Measurements from ENCODE around the gene CXCL16.
A peak's percentile ranks its signal among the peaks of the same experiment; 100 is the strongest.

CXCL16 gene

DNA sequence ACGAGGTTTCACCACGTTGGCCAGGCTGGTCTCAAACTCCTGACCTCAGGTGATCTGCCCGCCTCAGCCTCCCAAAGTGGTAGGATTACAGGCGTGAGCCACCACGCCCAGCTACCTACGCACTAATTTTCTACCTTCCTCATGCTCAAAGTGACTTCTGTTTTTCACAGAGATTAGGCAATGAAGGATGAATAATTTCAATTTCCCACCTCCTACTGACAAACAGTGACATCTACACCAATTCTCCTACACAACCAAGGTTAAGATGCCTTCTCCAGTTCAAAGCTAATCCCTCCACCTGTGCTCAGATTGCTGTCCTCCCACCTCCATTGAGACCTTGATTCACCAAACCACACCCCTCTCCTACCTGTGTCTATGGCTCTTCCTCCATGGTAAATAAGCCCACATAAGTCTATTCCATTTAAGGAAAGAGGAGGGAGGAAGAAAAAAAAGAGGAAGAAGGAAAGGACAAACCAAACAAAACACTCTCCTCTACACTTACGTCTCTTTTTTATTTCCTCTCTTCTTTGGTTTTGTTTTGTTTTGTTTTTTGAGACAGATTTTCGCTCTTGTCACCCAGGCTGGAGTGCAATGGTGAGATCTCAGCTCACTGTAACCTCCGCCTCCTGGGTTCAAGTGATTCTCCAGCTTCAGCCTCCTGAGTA is 13.9 kb downstream of the CXCL16 start:
- Histone ChIP-seq H3K14ac (ENCODE audit: low read length in 2 of 2) (no peak overlapping the region), H3K79me1 (replicated peaks; ENCODE audit: low read length, poor library complexity, severe bottlenecking) (no peaks in the 10 kb centered on the region), H3K4me3 (ENCODE audit: insufficient read depth in 1 of 2, low read depth in 1 of 2, low read length in 2 of 2) (no peak overlapping the region)

DNA sequence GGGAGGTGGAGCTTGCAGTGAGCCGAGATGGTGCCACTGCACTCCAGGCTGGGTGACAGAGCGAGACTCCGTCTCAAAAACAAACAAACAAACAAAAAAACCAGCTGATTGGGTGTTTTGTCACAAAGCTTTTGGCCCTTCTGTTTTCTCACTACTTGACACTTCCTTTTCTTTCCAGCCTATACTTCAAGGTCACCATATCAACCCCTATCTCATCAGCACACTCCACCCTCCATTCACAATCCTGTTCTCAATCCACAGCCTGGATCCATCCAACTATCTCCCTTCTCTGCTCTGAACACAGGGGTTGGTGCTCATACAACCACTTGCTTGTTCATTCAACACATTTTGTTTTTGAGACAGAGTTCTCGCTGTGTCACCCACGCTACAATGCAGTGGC is 15.1 kb downstream of the CXCL16 start:
- H2BK120ac ChIP-seq (ENCODE audit: low read depth, low read length): no peak overlapping the region
- no peak overlapping the region for H3K4ac ChIP-seq (ENCODE audit: low read depth in 1 of 2, low read length in 2 of 2)
- H3K9me3 ChIP-seq (ENCODE audit: control insufficient read depth, low read length): no peaks in the 10 kb centered on the region
- no peak overlapping the region for H2BK12ac ChIP-seq (ENCODE audit: low read length in 2 of 2)
- H3K27me3 ChIP-seq (ENCODE audit: control insufficient read depth in 1 of 2, insufficient read depth in 1 of 2, low read length in 2 of 2): no peaks in the 10 kb centered on the region
- no peak overlapping the region for H3K9ac ChIP-seq (ENCODE audit: low read length)
- H3K36me3 ChIP-seq (ENCODE audit: control insufficient read depth in 1 of 2, insufficient read depth in 2 of 2, low read depth in 1 of 2, low read length in 2 of 2): peaks cover 0 to 8% of the 10 kb centered on the region in 2 experiments
- no peak overlapping the region for H2AK5ac ChIP-seq (ENCODE audit: low read length, severe bottlenecking)
- no peak overlapping the region for H2AFZ ChIP-seq (ENCODE audit: low read depth, low read length)
- no peak overlapping the region for H3K14ac ChIP-seq (ENCODE audit: low read length in 2 of 2)
- no peak overlapping the region for H3K4me3 ChIP-seq (ENCODE audit: insufficient read depth in 1 of 2, low read depth in 1 of 2, low read length in 2 of 2)
- DNase-seq: no peak
- no peak overlapping the region for H4K8ac ChIP-seq (ENCODE audit: low read length)
- H3K27ac ChIP-seq (ENCODE audit: low read length, poor library complexity, severe bottlenecking): no peak overlapping the region
- no peak overlapping the region for H3K18ac ChIP-seq (ENCODE audit: low read depth in 1 of 2, low read length in 2 of 2)
- H3K4me2 ChIP-seq (ENCODE audit: low read length, poor library complexity, severe bottlenecking): no peak overlapping the region
- no peak overlapping the region for H2BK15ac ChIP-seq (ENCODE audit: low read depth, poor library complexity, severe bottlenecking)
- no peak overlapping the region for H3K23ac ChIP-seq (ENCODE audit: low read length in 2 of 2)
- H4K91ac ChIP-seq (ENCODE audit: low read length): no peak overlapping the region
- H3K79me1 ChIP-seq (replicated peaks; ENCODE audit: low read length, poor library complexity, severe bottlenecking): no peaks in the 10 kb centered on the region
- H3K4me1 ChIP-seq (ENCODE audit: control insufficient read depth, insufficient read depth, low read depth, low read length): peaks cover 6% of the 10 kb centered on the region
- whole genome bisulfite sequencing: 80% methylated on average over 5 of the region's 5 CpGs
- H2BK5ac ChIP-seq (ENCODE audit: low read depth, low read length, poor library complexity, severe bottlenecking): no peak overlapping the region

More for the DNA sequence above, 13.9 kb downstream of the CXCL16 start:
- 94% methylated on average over 8 of the region's 9 CpGs for WGBS
- no peak overlapping the region for H2BK15ac ChIP-seq (ENCODE audit: low read depth, poor library complexity, severe bottlenecking)
- no peak overlapping the region for H3K27ac ChIP-seq (ENCODE audit: low read length, poor library complexity, severe bottlenecking)
- no peak overlapping the region for H2BK12ac ChIP-seq (ENCODE audit: low read length in 2 of 2)
- no peak overlapping the region for H4K91ac ChIP-seq (ENCODE audit: low read length)
- no peak overlapping the region for H3K9ac ChIP-seq (ENCODE audit: low read length)
- H3K4me2 ChIP-seq (ENCODE audit: low read length, poor library complexity, severe bottlenecking): no peak overlapping the region
- H2AFZ ChIP-seq (ENCODE audit: low read depth, low read length): no peak overlapping the region
- H3K4ac ChIP-seq (ENCODE audit: low read depth in 1 of 2, low read length in 2 of 2): no peak overlapping the region
- H4K8ac ChIP-seq (ENCODE audit: low read length): no peak overlapping the region
- no peak overlapping the region for H2BK120ac ChIP-seq (ENCODE audit: low read depth, low read length)
- H3K9me3 ChIP-seq (ENCODE audit: control insufficient read depth, low read length): no peaks in the 10 kb centered on the region
- no peaks in the 10 kb centered on the region for H3K27me3 ChIP-seq (ENCODE audit: control insufficient read depth in 1 of 2, insufficient read depth in 1 of 2, low read length in 2 of 2)
- no peak overlapping the region for H2BK5ac ChIP-seq (ENCODE audit: low read depth, low read length, poor library complexity, severe bottlenecking)
- DNase-seq: no peak
- no peak overlapping the region for H3K18ac ChIP-seq (ENCODE audit: low read depth in 1 of 2, low read length in 2 of 2)
- H2AK5ac ChIP-seq (ENCODE audit: low read length, severe bottlenecking): no peak overlapping the region
- no peak overlapping the region for H3K23ac ChIP-seq (ENCODE audit: low read length in 2 of 2)
- H3K36me3 ChIP-seq (ENCODE audit: control insufficient read depth in 1 of 2, insufficient read depth in 2 of 2, low read depth in 1 of 2, low read length in 2 of 2): peaks cover 0 to 4% of the 10 kb centered on the region in 2 experiments
- H3K4me1 ChIP-seq (ENCODE audit: control insufficient read depth, insufficient read depth, low read depth, low read length): peaks cover 9% of the 10 kb centered on the region

DNA sequence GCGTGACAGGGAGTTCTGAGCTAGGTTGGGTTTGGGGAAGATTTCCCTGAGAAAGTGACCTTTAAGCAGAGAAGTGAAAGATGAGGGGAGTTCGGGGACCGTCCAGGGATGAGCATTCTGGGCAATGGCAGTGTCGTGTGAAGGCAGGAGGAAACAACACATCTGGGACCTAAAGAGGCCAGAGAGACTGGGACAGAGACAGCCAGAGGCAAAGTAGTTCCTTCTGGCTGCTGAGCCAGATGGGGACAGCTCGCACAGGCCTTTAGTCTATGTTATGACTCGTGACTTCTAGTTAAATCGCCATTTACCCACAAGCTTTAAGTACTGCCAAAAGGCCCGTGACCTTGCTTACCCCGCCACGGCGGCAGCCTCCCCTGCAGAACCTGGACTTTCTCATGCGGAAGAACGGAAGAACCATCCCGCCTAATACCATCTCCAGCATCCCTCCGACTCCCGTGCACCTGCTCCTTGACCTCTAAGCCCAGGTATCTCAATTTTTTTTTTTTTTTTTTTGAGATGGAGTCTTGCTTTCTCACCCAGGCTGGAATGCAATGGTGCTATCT is 17.0 kb downstream of the CXCL16 start:
- H2AK5ac ChIP-seq (ENCODE audit: low read length, severe bottlenecking): no peak overlapping the region
- peaks cover 3 to 21% of the 10 kb centered on the region in 2 experiments for H3K36me3 ChIP-seq (ENCODE audit: control insufficient read depth in 1 of 2, insufficient read depth in 2 of 2, low read depth in 1 of 2, low read length in 2 of 2)
- H3K4me2 ChIP-seq (ENCODE audit: low read length, poor library complexity, severe bottlenecking): no peak overlapping the region
- no peak overlapping the region for H2BK120ac ChIP-seq (ENCODE audit: low read depth, low read length)
- no peak overlapping the region for H2BK12ac ChIP-seq (ENCODE audit: low read length in 2 of 2)
- no peak overlapping the region for H3K27ac ChIP-seq (ENCODE audit: low read length, poor library complexity, severe bottlenecking)
- peaks cover 6% of the 10 kb centered on the region for H3K4me1 ChIP-seq (ENCODE audit: control insufficient read depth, insufficient read depth, low read depth, low read length)
- H2AFZ ChIP-seq (ENCODE audit: low read depth, low read length): no peak overlapping the region
- H4K91ac ChIP-seq (ENCODE audit: low read length): no peak overlapping the region
- no peak overlapping the region for H3K18ac ChIP-seq (ENCODE audit: low read depth in 1 of 2, low read length in 2 of 2)
- H2BK5ac ChIP-seq (ENCODE audit: low read depth, low read length, poor library complexity, severe bottlenecking): no peak overlapping the region
- no peak overlapping the region for H4K8ac ChIP-seq (ENCODE audit: low read length)
- H3K4me3 ChIP-seq (ENCODE audit: insufficient read depth in 1 of 2, low read depth in 1 of 2, low read length in 2 of 2): no peak overlapping the region
- no peak overlapping the region for H2BK15ac ChIP-seq (ENCODE audit: low read depth, poor library complexity, severe bottlenecking)
- no peak overlapping the region for H3K23ac ChIP-seq (ENCODE audit: low read length in 2 of 2)
- no peaks in the 10 kb centered on the region for H3K9me3 ChIP-seq (ENCODE audit: control insufficient read depth, low read length)
- no peak overlapping the region for H3K14ac ChIP-seq (ENCODE audit: low read length in 2 of 2)
- 97% methylated on average over 16 of the region's 16 CpGs for WGBS
- H3K79me1 ChIP-seq (replicated peaks; ENCODE audit: low read length, poor library complexity, severe bottlenecking): no peaks in the 10 kb centered on the region
- H3K4ac ChIP-seq (ENCODE audit: low read depth in 1 of 2, low read length in 2 of 2): no peak overlapping the region
- H3K27me3 ChIP-seq (ENCODE audit: control insufficient read depth in 1 of 2, insufficient read depth in 1 of 2, low read length in 2 of 2): no peaks in the 10 kb centered on the region
- no peak overlapping the region for H3K9ac ChIP-seq (ENCODE audit: low read length)
- no peak for DNase-seq

DNA sequence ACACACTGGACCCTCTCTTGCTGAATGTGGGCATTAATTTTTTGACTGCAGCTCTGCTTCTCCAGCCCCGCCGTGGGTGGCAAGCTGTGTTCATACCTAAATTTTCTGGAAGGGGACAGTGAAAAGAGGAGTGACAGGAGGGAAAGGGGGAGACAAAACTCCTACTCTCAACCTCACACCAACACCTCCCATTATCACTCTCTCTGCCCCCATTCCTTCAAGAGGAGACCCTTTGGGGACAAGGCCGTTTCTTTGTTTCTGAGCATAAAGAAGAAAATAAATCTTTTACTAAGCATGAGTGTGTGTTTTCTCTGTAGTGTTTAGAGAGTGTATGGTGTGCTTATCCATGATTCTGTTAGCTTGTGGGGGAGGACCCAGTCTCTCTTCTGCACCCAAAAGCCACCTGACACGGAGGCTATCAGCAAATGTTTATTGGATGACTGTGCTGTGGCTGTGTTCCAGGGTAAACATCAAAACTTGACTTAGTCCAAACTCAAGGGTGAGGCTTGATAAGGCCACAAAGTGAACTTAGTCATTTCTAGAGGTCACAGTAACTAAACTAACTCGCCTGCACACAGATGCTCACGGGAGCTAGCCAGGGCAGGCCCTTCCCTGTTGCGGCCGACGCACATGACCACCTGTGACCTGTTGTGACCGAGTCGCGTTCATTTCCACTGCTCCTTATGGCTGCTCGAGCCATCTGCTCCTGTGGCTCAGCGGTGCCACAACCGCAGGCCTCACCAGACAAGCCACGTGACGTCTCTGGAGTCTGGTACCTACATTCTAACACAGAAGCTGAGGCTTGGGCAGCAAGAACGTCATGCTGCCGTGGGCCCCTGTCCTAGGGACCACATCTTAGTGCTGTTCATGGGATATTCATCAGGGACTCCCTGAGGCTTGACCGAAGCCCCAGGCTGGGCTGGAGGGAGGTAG is 18.3 kb downstream of the CXCL16 start:
- Histone ChIP-seq H3K27me3 (ENCODE audit: control insufficient read depth in 1 of 2, insufficient read depth in 1 of 2, low read length in 2 of 2) (no peaks in the 10 kb centered on the region), H3K4ac (ENCODE audit: low read depth in 1 of 2, low read length in 2 of 2) (peak overlapping the region in 1 of 2 experiments; percentile 47), H3K9ac (ENCODE audit: low read length) (no peak overlapping the region), H4K91ac (ENCODE audit: low read length) (peak overlapping the region; percentile 18), H3K4me2 (ENCODE audit: low read length, poor library complexity, severe bottlenecking) (no peak overlapping the region), H3K79me1 (replicated peaks; ENCODE audit: low read length, poor library complexity, severe bottlenecking) (no peaks in the 10 kb centered on the region), H3K27ac (ENCODE audit: low read length, poor library complexity, severe bottlenecking) (no peak overlapping the region), H2BK120ac (ENCODE audit: low read depth, low read length) (no peak overlapping the region), H3K9me3 (ENCODE audit: control insufficient read depth, low read length) (no peaks in the 10 kb centered on the region), H3K4me3 (ENCODE audit: insufficient read depth in 1 of 2, low read depth in 1 of 2, low read length in 2 of 2) (no peak overlapping the region), H2BK5ac (ENCODE audit: low read depth, low read length, poor library complexity, severe bottlenecking) (no peak overlapping the region), H3K23ac (ENCODE audit: low read length in 2 of 2) (no peak overlapping the region), H2BK12ac (ENCODE audit: low read length in 2 of 2) (no peak overlapping the region), H4K8ac (ENCODE audit: low read length) (peak overlapping the region; percentile 19), H3K36me3 (ENCODE audit: control insufficient read depth in 1 of 2, insufficient read depth in 2 of 2, low read depth in 1 of 2, low read length in 2 of 2) (peaks cover 8 to 29% of the 10 kb centered on the region in 2 experiments), H2AK5ac (ENCODE audit: low read length, severe bottlenecking) (no peak overlapping the region), H3K14ac (ENCODE audit: low read length in 2 of 2) (no peak overlapping the region), H3K4me1 (ENCODE audit: control insufficient read depth, insufficient read depth, low read depth, low read length) (peaks cover 6% of the 10 kb centered on the region), H2BK15ac (ENCODE audit: low read depth, poor library complexity, severe bottlenecking) (no peak overlapping the region), H2AFZ (ENCODE audit: low read depth, low read length) (no peak overlapping the region), H3K18ac (ENCODE audit: low read depth in 1 of 2, low read length in 2 of 2) (no peak overlapping the region)
- DNase-seq: no peak
- WGBS: 84% methylated on average over 18 of the region's 20 CpGs

Measured in mesenchymal stem cell (in vitro differentiated cells and primary cell).